Chondrocyte (in vitro differentiated cells): ENCODE measurements around the gene EPHB4. TPM values are rescaled to one million over a fixed set of nuclear protein-coding genes. Genes with fewer than 3 reads are reported as not detected.

Source experiments
- DNase-seq: peaks from one replicate; pipeline ENCODE4 v3.0.0; 2021; ENCODE audit warnings: mixed read lengths, low spot score
- H3K27ac Mint-ChIP-seq: one replicate; pipeline ENCODE4 v1.8.0; 2021; ENCODE audit warnings: mild to moderate bottlenecking, moderate library complexity, mixed read lengths; ENCODE audit not compliant: unreplicated experiment
- H3K27me3 Mint-ChIP-seq: 2 replicates; pipeline ENCODE4 v1.8.0; 2021; ENCODE audit warnings: low read depth, mixed read lengths
- H3K36me3 Mint-ChIP-seq: 2 replicates; pipeline ENCODE4 v1.8.0; 2021; ENCODE audit warnings: low read depth, mixed read lengths
- H3K4me1 Mint-ChIP-seq: 2 replicates; pipeline ENCODE4 v1.8.0; 2021; ENCODE audit warnings: low read depth, mild to moderate bottlenecking, mixed read lengths
- H3K4me3 Mint-ChIP-seq: one replicate; pipeline ENCODE4 v1.8.0; 2021; ENCODE audit warnings: mild to moderate bottlenecking, moderate library complexity, mixed read lengths; ENCODE audit not compliant: unreplicated experiment
- H3K9me3 Mint-ChIP-seq: 2 replicates; pipeline ENCODE4 v1.8.0; 2021; ENCODE audit warnings: low read depth, mixed read lengths
- CTCF ChIP-seq: fragments of 200-600 bp; sonication (generic); IDR thresholded peaks from 2 replicates; pipeline ENCODE4 v1.5.0; 2021; ENCODE audit warnings: antibody characterized with exemption, mild to moderate bottlenecking, moderate library complexity
- total RNA-seq: library from RNA; stranded (reverse); gene quantifications from 3 replicates; pipeline ENCODE4 v1.2.1, GENCODE V29; 2021

Gene EPHB4
- total RNA-seq, 1 donor from 2014 or later = 60.7 TPM

- H3K27ac Mint-ChIP-seq = peak overlapping the region; percentile 86
- H3K27me3 Mint-ChIP-seq = no peaks in the 10 kb centered on the region
- DNase-seq = no peak
- peaks cover 17% of the 10 kb centered on the region for H3K36me3 Mint-ChIP-seq
- no peak for TF ChIP-seq CTCF
- peak overlapping the region; percentile 94 for H3K4me3 Mint-ChIP-seq
- H3K4me1 Mint-ChIP-seq = peaks cover 41% of the 10 kb centered on the region
- H3K9me3 Mint-ChIP-seq = no peaks in the 10 kb centered on the region
Measured at GRCh38 chr7:100867776-100868485, 40.6 kb upstream of the EPHB4 start.

GRCh38 chr7:100867040-100867775 lies 39.9 kb upstream of the EPHB4 start, which contains the start of gene TRIP6:
TSS of gene TRIP6 (plus strand) at chr7:100867387. CDS start at chr7:100867498, 111 bp downstream.
- H3K36me3 Mint-ChIP-seq = peaks cover 15% of the 10 kb centered on the region
- peak within 1 kb of the TSS; percentile 99 for H3K27ac Mint-ChIP-seq
- peaks cover 37% of the 10 kb centered on the region for H3K4me1 Mint-ChIP-seq
- peak within 1 kb of the TSS; percentile 94 for H3K4me3 Mint-ChIP-seq
- H3K9me3 Mint-ChIP-seq = no peaks in the 10 kb centered on the region
- H3K27me3 Mint-ChIP-seq = no peaks in the 10 kb centered on the region
- TF ChIP-seq CTCF = no peak
- no peak for DNase-seq

- H3K27ac Mint-ChIP-seq = peak overlapping the region; percentile 99
- H3K4me1 Mint-ChIP-seq = peaks cover 36% of the 10 kb centered on the region
- H3K36me3 Mint-ChIP-seq = peaks cover 14% of the 10 kb centered on the region
- no peak for TF ChIP-seq CTCF
- no peaks in the 10 kb centered on the region for H3K9me3 Mint-ChIP-seq
- no peak for DNase-seq
- H3K4me3 Mint-ChIP-seq = peak overlapping the region; percentile 94
- no peaks in the 10 kb centered on the region for H3K27me3 Mint-ChIP-seq
Measured at GRCh38 chr7:100866729-100867039, 39.4 kb upstream of the EPHB4 start.

GRCh38 chr7:100865938-100866728 lies 38.8 kb upstream of the EPHB4 start:
- H3K27me3 Mint-ChIP-seq = no peaks in the 10 kb centered on the region
- peak overlapping the region; percentile 94 for H3K4me3 Mint-ChIP-seq
- peaks cover 10% of the 10 kb centered on the region for H3K36me3 Mint-ChIP-seq
- H3K9me3 Mint-ChIP-seq = no peaks in the 10 kb centered on the region
- no peak for TF ChIP-seq CTCF
- peaks cover 30% of the 10 kb centered on the region for H3K4me1 Mint-ChIP-seq
- H3K27ac Mint-ChIP-seq = peak overlapping the region; percentile 99
- no peak for DNase-seq

GRCh38 chr7:100865372-100865911 lies 38.1 kb upstream of the EPHB4 start:
- Mint-ChIP-seq H3K4me1 (peaks cover 27% of the 10 kb centered on the region), H3K9me3 (no peaks in the 10 kb centered on the region), H3K27me3 (no peaks in the 10 kb centered on the region), H3K4me3 (no peak overlapping the region), H3K27ac (no peak overlapping the region), H3K36me3 (peaks cover 9% of the 10 kb centered on the region)
- DNase-seq = no peak
- no peak for TF ChIP-seq CTCF
